DND-41 (cell line): Measurements from ENCODE around the gene RABAC1.

Experiments
- ATAC-seq: fragments of 200-7000 bp; cut with Tn5 transposase; 3 replicates; pipeline ENCODE4 v1.9.1; 2021; ENCODE audit warnings: low read depth; ENCODE audit not compliant: insufficient read depth
- DNase-seq: peaks from one replicate; pipeline ENCODE4 v3.0.0-alpha.2; 2020
- H2AFZ ChIP-seq: 2 replicates; pipeline ENCODE4 v1.6.0; 2012; ENCODE audit warnings: low read depth, low read length
- H3K27ac ChIP-seq: 2 replicates; pipeline ENCODE4 v1.5.1; 2012; ENCODE audit warnings: low read length, inconsistent platforms
- H3K27me3 ChIP-seq: fragments of 200-600 bp; sonication (generic); 2 replicates; pipeline ENCODE4 v1.6.0; 2012; ENCODE audit warnings: low read length, mild to moderate bottlenecking, inconsistent platforms; ENCODE audit not compliant: insufficient read depth, poor library complexity
- H3K36me3 ChIP-seq: 2 replicates; pipeline ENCODE4 v1.5.1; 2012; ENCODE audit warnings: low read length, inconsistent platforms; ENCODE audit not compliant: insufficient read depth
- H3K4me1 ChIP-seq: 2 replicates; pipeline ENCODE4 v1.5.1; 2012; ENCODE audit warnings: mild to moderate bottlenecking, low read length; ENCODE audit not compliant: insufficient read depth
- H3K4me2 ChIP-seq: 2 replicates; pipeline ENCODE4 v1.6.0; 2012; ENCODE audit warnings: mild to moderate bottlenecking, moderate library complexity, low read length, inconsistent platforms; ENCODE audit not compliant: insufficient read depth
- H3K4me3 ChIP-seq, 2 experiments: fragments of 200-600 bp in 1 of 2; shearing (Covaris generic) in 1 of 2; 2 replicates each; pipeline ENCODE4 v1.5.1; 2012 to 2016; ENCODE audit warnings: inconsistent platforms in 2 of 2, low read length in 2 of 2, mild to moderate bottlenecking in 2 of 2, low read depth in 1 of 2, moderate library complexity in 1 of 2
- H3K79me2 ChIP-seq: 2 replicates; pipeline ENCODE4 v1.6.0; 2012; ENCODE audit warnings: low read length, inconsistent platforms; ENCODE audit not compliant: insufficient read depth
- H3K9ac ChIP-seq: 2 replicates; pipeline ENCODE4 v1.6.0; 2012; ENCODE audit warnings: low read depth, mild to moderate bottlenecking, inconsistent platforms, low read length, moderate library complexity
- H3K9me3 ChIP-seq: 2 replicates; pipeline ENCODE4 v1.5.1; 2012; ENCODE audit warnings: low read length, moderate library complexity, mild to moderate bottlenecking, inconsistent platforms; ENCODE audit not compliant: insufficient read depth, severe bottlenecking
- H4K20me1 ChIP-seq: 2 replicates; pipeline ENCODE4 v1.6.0; 2012; ENCODE audit warnings: low read length; ENCODE audit not compliant: insufficient read depth
- EZH2 ChIP-seq: IDR thresholded peaks from 3 replicates; pipeline ENCODE4 v1.6.1; 2012; ENCODE audit warnings: borderline replicate concordance, low read depth, mild to moderate bottlenecking, moderate library complexity, low read length, inconsistent platforms; ENCODE audit not compliant: severe bottlenecking
- TF ChIP-seq, protein P1 (sequence below): IDR thresholded peaks from 2 replicates; pipeline ENCODE4 v1.5.1; 2012; ENCODE audit warnings: borderline replicate concordance, low read length, moderate library complexity, mild to moderate bottlenecking; ENCODE audit not compliant: poor library complexity, severe bottlenecking; ENCODE audit errors: extremely low read depth

RABAC1 gene

DNA sequence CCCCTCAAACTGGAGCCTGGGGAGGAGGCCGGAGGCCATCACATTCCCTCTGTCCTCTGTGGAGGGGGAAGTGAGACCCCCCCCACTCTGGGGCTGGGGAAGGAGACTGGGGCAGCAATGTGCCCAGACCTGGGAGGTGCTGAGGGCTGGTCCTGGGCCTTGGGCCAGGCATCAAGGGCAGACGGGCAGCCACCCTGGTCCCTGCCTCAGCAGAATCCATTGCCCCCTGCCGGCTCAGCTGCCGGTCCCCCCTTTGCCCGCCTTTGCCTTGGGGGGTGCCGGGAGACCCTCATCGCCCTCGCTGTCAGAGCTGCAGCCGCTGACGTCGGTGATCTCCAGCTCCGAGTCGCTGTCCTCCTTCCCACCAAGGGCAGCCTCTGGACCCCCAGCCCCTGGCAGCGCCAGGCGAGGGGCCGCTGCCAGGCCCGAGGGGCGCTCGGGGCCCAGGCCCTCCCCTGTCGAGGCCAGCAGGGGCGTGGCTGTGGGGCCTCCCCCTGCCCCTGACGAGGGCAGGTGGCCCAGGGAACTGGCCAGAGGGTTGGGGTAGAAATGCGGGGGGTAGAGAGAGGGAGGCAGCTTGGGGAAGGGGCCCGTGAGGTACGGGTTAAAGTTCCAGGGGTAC is 51.0 kb downstream of the RABAC1 start:
- peaks cover 56% of the 10 kb centered on the region for H4K20me1 ChIP-seq
- peaks cover 69% of the 10 kb centered on the region for H3K36me3 ChIP-seq
- H2AFZ ChIP-seq, result no peak overlapping the region
- no peaks in the 10 kb centered on the region for H3K4me1 ChIP-seq
- ATAC-seq (no peak), DNase-seq (no peak)
- no peaks in the 10 kb centered on the region for H3K27me3 ChIP-seq
- TF ChIP-seq EZH2, result no peak
- TF ChIP-seq, protein P1, sequence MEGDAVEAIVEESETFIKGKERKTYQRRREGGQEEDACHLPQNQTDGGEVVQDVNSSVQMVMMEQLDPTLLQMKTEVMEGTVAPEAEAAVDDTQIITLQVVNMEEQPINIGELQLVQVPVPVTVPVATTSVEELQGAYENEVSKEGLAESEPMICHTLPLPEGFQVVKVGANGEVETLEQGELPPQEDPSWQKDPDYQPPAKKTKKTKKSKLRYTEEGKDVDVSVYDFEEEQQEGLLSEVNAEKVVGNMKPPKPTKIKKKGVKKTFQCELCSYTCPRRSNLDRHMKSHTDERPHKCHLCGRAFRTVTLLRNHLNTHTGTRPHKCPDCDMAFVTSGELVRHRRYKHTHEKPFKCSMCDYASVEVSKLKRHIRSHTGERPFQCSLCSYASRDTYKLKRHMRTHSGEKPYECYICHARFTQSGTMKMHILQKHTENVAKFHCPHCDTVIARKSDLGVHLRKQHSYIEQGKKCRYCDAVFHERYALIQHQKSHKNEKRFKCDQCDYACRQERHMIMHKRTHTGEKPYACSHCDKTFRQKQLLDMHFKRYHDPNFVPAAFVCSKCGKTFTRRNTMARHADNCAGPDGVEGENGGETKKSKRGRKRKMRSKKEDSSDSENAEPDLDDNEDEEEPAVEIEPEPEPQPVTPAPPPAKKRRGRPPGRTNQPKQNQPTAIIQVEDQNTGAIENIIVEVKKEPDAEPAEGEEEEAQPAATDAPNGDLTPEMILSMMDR, result no peak
- H3K27ac ChIP-seq, result no peak overlapping the region
- no peak overlapping the region for H3K4me2 ChIP-seq
- H3K79me2 ChIP-seq, result no peaks in the 10 kb centered on the region
- no peak overlapping the region for H3K4me3 ChIP-seq
- no peak overlapping the region for H3K9ac ChIP-seq
- H3K9me3 ChIP-seq, result no peaks in the 10 kb centered on the region

DNA sequence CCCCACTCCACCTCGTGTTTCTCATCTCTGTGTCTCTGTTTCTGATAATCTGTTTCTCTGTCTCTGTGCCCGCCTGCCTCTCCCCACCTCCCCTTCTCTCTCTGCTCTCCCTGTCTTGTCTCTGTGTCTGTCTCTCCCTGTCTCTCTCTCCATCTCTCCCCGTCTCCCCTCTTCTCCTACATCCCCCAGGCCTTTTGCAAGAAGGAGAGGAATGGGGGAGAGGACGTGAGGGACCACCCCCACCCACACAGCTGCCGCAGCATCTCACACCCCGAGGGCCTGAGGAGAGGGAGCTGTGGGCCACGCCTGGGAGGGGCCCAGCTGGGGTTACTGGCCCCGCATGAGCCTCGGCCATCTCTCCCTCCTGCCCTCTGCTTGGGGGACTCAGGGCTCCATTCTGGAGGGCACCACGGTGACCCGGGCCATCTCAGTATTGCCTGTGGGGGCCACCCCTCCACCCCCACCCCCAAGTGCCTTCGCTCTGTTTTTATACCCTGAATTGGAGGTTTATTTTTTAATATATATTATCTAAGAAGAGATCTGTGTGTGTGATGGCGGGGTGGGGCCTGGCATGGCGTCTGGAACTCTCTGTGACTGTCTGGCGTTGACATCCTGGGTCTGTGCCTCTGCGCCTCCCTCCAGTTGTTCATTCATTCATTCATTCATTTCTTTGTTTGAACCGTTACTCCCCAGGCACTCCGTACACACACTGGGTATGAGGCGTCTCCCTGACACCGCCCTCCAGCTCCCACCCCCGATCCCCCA is 52.0 kb downstream of the RABAC1 start:
- Histone ChIP-seq H3K27ac (no peak overlapping the region), H3K36me3 (peaks cover 79% of the 10 kb centered on the region), H2AFZ (no peak overlapping the region), H3K4me1 (no peaks in the 10 kb centered on the region), H3K79me2 (no peaks in the 10 kb centered on the region), H3K4me2 (no peak overlapping the region), H3K27me3 (no peaks in the 10 kb centered on the region), H3K4me3 (no peak overlapping the region), H3K9ac (no peak overlapping the region), H3K9me3 (no peaks in the 10 kb centered on the region), H4K20me1 (peaks cover 57% of the 10 kb centered on the region)
- no peak for ATAC-seq
- TF ChIP-seq EZH2, result no peak
- TF ChIP-seq, protein P1, result no peak
- no peak for DNase-seq
